ENCODE data around the gene FASTK.

DNA sequence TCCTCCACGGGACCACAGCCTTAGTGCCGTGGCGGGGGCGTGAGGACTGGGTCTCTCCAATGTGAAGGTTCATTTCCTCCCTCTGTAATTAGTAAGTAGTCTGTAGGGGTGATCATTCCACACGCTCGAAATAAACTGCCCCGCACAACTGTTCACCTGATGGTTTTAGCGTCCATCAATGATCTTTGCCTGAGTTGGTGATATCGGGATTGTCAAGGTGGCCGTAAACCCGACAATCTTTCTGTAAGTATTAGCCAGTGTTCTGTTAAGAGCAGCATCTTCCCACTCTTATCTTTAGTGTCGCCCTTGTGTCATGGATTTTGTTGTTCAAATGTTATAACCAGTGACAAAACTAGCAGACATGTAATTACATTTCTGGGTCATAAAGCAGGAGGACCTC is 23.4 kb upstream of the FASTK start:
- no peak for TF ChIP-seq GATA2 (IDR thresholded peaks at IDR 0.05; ENCODE audit: low read depth, low read length)
- TF ChIP-seq GATA3 (IDR thresholded peaks at IDR 0.05; ENCODE audit: low read depth, low read length), result no peak

Measured in SH-SY5Y (cell line).